RPMI8226 (cell line): Measurements from ENCODE around the gene TMEM196.

Experiments used
- DNase-seq: peaks from one replicate; pipeline ENCODE4 v3.0.0-alpha.2; 2015

Gene TMEM196

GRCh38 chr7:19772841-19773760 is at the start of gene TMEM196:
Gene TMEM196 (minus strand): TSS chr7:19773617. CDS start chr7:19772696, 921 bp downstream.
- no peak for DNase-seq

- DNase-seq, result no peak
Measured at GRCh38 chr7:19816128-19816527, 42.7 kb upstream of the TMEM196 start.

- DNase-seq, result no peak
Measured at GRCh38 chr7:19815546-19815945, 42.1 kb upstream of the TMEM196 start.

- no peak for DNase-seq
Measured at GRCh38 chr7:19814776-19815175, 41.4 kb upstream of the TMEM196 start.

- no peak for DNase-seq
Measured at GRCh38 chr7:19811386-19811785, 38.0 kb upstream of the TMEM196 start.

GRCh38 chr7:19798986-19799385 is 25.6 kb upstream of the TMEM196 start:
- no peak for DNase-seq

- DNase-seq, result no peak
Measured at GRCh38 chr7:19783541-19783940, 10.1 kb upstream of the TMEM196 start.

- no peak for DNase-seq
Measured at GRCh38 chr7:19776981-19777380, 3.6 kb upstream of the TMEM196 start.

GRCh38 chr7:19775578-19775977 is 2.2 kb upstream of the TMEM196 start:
- DNase-seq, result no peak

- DNase-seq, result no peak
Measured at GRCh38 chr7:19772306-19772705, 1.1 kb downstream of the TMEM196 start.

- no peak for DNase-seq
Measured at GRCh38 chr7:19762631-19763030, 10.8 kb downstream of the TMEM196 start.

GRCh38 chr7:19754521-19755116 is 18.8 kb downstream of the TMEM196 start:
- peak; percentile 44 for DNase-seq

- DNase-seq, result no peak
Measured at GRCh38 chr7:19752020-19752419, 21.4 kb downstream of the TMEM196 start.

- DNase-seq, result no peak
Measured at GRCh38 chr7:19749658-19750057, 23.8 kb downstream of the TMEM196 start.

- peak; percentile 29 for DNase-seq
Measured at GRCh38 chr7:19747740-19748339, 25.6 kb downstream of the TMEM196 start.

GRCh38 chr7:19744075-19744474 is 29.3 kb downstream of the TMEM196 start:
- no peak for DNase-seq

GRCh38 chr7:19728716-19729115 is 44.7 kb downstream of the TMEM196 start:
- DNase-seq, result no peak

- DNase-seq, result no peak
Measured at GRCh38 chr7:19725770-19726169, 47.6 kb downstream of the TMEM196 start.

- no peak for DNase-seq
Measured at GRCh38 chr7:19715499-19715898, 57.9 kb downstream of the TMEM196 start.

- peak; percentile 70 for DNase-seq
Measured at GRCh38 chr7:19713676-19714075, 59.7 kb downstream of the TMEM196 start.

GRCh38 chr7:19709249-19709578 is 64.2 kb downstream of the TMEM196 start:
- no peak for DNase-seq

- peak; percentile 97 for DNase-seq
Measured at GRCh38 chr7:19708397-19709248, 64.8 kb downstream of the TMEM196 start, which contains the start of gene POLR1F. Gene POLR1F (minus strand): TSS chr7:19709037. CDS start chr7:19709016, 21 bp downstream.

- no peak for DNase-seq
Measured at GRCh38 chr7:19707240-19707639, 66.2 kb downstream of the TMEM196 start.
